Glomerular endothelial cell (primary cell): Measurements from ENCODE around the gene RYK. TPM values are rescaled to one million over a fixed set of nuclear protein-coding genes. Genes with fewer than 3 reads are reported as not detected.
"Not testable (repeated sequence)": the region's sequence is repeated elsewhere in the genome, so short reads cannot be mapped to it uniquely, and the experiment has no call there.

Experiments
- DNase-seq: peaks from one replicate; pipeline ENCODE4 v3.0.0-alpha.2; 2011; ENCODE audit warnings: low read depth, low spot score; ENCODE audit errors: extremely low read depth
- total RNA-seq: library from RNA; depleted of rRNA; stranded (reverse); fragments of >200 nt; gene quantifications from 2 replicates; pipeline ENCODE4 v1.2.3, GENCODE V29; 2015

The RYK gene
- total RNA-seq: 47.7 and 52.3 TPM in 2 replicates

DNA sequence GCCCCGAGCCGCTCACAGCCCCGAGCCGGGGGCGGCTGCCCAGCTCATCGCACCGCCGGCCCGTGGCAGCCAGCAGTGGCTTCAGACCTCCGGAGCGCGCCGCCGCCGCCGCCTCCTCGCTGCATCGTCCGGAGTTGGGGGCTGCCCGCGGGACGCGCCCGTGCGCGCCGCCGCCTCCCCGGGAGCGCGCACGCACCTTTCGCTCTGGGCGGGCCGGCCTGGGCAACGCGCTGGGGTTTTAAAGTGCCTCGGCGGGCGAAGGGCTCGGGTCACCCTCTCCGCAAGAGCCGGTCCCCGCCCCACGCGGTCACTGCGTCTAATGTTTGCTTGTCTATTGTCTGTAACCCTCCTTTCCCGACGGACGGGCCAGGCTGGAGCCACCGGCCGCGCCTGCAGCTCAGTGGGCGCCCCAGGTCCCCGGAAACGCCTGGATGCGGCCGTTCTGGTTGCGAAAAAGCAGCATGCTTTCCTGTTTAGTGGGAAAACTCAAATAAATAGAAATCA is at the start of gene RYK:
RYK (minus strand) TSS at position 143 of the 504 bp plus-strand sequence. CDS start 205 bp downstream, outside the sequence.
- no peak for DNase-seq

DNA sequence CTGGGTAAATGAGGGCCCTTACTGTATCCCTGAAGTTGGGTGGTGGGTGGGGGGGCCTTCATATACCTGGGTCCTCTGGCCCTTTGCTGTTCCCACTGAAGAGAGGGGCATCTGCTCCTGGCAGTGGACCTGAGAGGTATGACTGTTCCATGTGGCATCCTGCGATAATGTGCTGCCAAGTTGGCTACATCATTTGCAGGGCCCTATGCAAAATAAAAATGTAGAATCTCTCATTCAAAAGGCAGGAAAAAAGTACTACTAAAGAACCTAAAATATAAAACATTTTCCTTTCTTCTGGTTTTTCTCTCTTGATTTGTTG is 49.2 kb upstream of the RYK start:
- DNase-seq: no peak

- no peak for DNase-seq
Measured at GRCh38 chr3:134299185-134299887, 48.7 kb upstream of the RYK start.

GRCh38 chr3:134298249-134298648 is 47.6 kb upstream of the RYK start:
- no peak for DNase-seq

- DNase-seq: no peak
Measured at GRCh38 chr3:134296616-134297015, 46.0 kb upstream of the RYK start.

DNA sequence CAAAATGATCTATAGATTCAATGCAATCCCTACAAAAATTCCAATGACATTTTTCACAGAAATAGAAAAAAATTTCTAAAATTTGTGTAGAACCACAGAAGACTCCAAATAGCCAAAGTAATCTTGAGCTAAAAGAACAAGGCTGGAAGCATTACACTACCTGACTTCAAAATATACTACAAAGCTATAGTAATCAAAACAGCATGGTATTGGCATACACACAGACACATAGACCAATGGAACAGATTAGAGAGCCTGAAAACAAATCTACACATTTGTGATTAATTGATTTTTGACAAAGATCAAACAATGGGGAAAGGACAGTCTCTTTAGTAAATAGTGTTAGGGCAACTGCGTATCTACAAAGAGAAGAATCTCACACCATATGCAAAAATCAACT is 45.3 kb upstream of the RYK start:
- DNase-seq: no peak

- no peak for DNase-seq
Measured at GRCh38 chr3:134294302-134295280, 43.9 kb upstream of the RYK start.

- DNase-seq: no peak
Measured at GRCh38 chr3:134291319-134292254, 40.9 kb upstream of the RYK start.

- DNase-seq: no peak
Measured at GRCh38 chr3:134287512-134287911, 36.9 kb upstream of the RYK start.

DNA sequence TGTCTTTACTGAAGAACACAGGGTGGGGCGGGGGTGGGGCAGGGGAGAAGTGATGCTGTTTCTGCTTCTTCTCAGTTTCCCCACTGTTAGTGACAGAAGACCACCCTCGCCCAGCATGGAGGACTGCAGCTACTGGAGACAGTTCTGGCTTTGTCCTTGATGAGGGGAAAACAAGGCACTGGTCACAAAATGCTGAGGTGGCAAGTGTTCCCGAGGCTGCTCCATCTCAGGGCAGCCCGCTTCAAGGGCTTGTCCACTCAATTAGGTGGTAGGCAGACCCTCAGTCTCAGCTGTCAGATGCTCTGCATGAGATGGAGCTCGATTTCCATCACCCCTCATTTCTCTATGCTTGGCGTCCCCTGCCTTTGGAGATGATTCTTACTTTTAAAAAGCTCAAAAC is 33.8 kb upstream of the RYK start:
- DNase-seq: no peak

GRCh38 chr3:134282659-134283047 is 32.0 kb upstream of the RYK start:
- no peak for DNase-seq

GRCh38 chr3:134281912-134282658 is 31.4 kb upstream of the RYK start:
- DNase-seq: no peak

DNA sequence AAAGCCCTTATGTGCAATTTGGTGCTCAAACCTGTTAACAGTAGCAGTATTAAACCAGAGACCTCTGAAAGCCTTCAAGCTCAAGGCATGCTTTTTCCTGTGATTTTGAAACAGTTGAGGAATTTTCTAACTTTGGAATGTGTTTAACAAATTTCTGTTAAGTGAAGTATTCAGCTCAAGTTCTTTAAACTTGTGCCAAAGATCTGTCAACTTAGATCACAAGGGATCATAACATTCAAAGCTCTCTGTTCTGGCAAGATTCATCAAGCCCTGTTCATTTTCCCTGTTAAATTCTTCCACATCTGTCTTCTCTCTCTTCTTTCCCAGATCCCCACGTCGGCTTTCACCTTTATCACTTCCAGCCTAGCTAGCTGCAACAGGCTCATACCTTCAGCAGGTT is 28.8 kb upstream of the RYK start:
- no peak for DNase-seq

DNA sequence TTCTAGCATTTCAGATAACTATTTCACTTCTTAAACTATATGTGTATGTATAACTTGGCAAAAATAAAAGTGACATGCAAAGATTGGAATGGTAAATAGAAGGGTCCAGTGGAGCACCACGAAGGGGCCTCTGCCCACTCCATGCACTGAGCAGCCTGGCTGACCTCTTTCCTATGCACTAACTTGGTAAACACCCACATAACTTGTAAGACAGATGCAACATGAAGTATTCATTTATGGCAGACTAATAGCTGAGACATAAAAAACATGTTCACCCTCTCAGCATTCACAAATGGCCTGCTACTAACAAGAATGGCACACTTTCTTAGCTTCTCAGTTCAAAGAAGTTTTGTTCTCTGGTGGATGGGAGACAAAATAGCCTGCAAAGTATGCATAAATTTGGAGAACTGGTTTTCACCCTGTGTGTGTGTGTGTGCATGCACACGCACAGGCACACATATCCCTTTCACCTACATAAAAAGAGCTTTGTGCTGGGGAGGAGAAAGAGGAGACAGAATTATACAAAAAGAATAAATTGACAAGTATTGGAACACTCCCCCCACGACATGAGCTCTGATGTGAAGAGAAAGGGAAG is 26.5 kb upstream of the RYK start:
- DNase-seq: no peak

GRCh38 chr3:134276086-134276485 is 25.4 kb upstream of the RYK start:
- DNase-seq: no peak

- not testable (repeated sequence) for DNase-seq
Measured at GRCh38 chr3:134275110-134275509, 24.5 kb upstream of the RYK start.

- no peak for DNase-seq
Measured at GRCh38 chr3:134274571-134274970, 23.9 kb upstream of the RYK start.

GRCh38 chr3:134267996-134268395 is 17.3 kb upstream of the RYK start:
- no peak for DNase-seq

DNA sequence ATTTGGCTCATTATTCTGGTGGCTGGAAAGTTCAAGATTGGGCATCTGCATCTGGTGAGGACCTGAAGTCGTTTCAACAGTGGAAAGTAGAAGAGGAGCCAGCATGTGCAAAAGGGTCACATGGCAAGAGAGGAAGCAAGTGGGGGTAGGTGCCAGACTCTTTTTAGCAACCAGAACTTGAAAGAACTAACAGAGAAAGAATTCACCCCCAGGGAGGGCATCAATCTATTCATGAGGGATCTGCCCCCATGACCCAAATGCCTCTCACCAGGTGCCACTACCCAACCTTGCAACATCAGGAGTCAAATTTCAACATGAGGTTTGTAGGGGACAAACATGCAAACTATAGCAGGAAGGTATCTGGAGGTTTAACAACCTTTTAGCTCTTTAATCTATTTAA is 10.3 kb upstream of the RYK start:
- no peak for DNase-seq
